Measurements from ENCODE around the gene PARN.

- TF ChIP-seq, protein P1, sequence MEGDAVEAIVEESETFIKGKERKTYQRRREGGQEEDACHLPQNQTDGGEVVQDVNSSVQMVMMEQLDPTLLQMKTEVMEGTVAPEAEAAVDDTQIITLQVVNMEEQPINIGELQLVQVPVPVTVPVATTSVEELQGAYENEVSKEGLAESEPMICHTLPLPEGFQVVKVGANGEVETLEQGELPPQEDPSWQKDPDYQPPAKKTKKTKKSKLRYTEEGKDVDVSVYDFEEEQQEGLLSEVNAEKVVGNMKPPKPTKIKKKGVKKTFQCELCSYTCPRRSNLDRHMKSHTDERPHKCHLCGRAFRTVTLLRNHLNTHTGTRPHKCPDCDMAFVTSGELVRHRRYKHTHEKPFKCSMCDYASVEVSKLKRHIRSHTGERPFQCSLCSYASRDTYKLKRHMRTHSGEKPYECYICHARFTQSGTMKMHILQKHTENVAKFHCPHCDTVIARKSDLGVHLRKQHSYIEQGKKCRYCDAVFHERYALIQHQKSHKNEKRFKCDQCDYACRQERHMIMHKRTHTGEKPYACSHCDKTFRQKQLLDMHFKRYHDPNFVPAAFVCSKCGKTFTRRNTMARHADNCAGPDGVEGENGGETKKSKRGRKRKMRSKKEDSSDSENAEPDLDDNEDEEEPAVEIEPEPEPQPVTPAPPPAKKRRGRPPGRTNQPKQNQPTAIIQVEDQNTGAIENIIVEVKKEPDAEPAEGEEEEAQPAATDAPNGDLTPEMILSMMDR (IDR thresholded peaks at IDR 0.05; ENCODE audit: low read depth, low read length) = no peak
- no peak for TF ChIP-seq POLR2A (IDR thresholded peaks at IDR 0.05; ENCODE audit: extremely low read depth, insufficient read length)
These were observed 130.9 kb downstream of the PARN start for GRCh38 chr16:14499110-14499509.
